Measurements from ENCODE around the gene ENPP3. TPM values are rescaled to one million over a fixed set of nuclear protein-coding genes. Genes with fewer than 3 reads are reported as not detected.

Gene ENPP3
- polyA plus RNA-seq, 1 of the 3 experiments (the other 2 are of a cell fraction) = not detected

DNA sequence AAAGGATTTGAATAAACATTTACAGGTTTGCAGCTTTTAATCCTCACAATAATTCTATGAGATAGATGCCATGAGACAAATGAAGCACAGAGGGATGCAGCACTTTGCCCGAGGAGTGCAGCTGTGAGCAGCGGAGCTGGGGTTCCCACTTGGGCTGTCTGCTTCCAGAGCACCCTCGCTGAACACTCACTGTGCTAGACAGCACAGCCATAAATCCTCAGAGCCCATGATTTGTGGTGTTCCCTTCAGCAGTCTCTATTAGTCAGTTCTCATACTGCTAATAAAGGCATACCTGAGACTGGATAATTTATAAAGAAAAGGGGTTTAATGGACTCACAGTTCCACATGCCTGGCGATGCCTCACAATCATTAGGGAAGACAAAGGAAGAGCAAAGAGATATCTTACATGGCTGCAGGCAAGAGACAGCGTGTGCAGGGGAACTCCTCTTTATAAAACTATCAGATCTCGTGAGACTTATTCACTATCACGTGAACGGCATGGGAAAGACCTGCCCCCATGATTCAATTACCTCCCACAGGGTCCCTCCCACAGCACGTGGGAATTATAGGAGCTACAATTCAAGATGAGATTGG, 99.0 kb downstream of the ENPP3 start:
- H3K36me3 ChIP-seq (replicated peaks in 1 of 2; ENCODE audit: control insufficient read depth in 1 of 2, insufficient read depth in 2 of 2, low read length in 1 of 2) = no peaks in the 10 kb centered on the region
- H3K4me3 ChIP-seq (ENCODE audit: low read depth in 2 of 2, low read length in 1 of 2) = no peak overlapping the region
- no peaks in the 10 kb centered on the region for H3K79me2 ChIP-seq (ENCODE audit: insufficient read depth)
- H3K27ac ChIP-seq (ENCODE audit: low read depth in 2 of 2, low read length in 1 of 2) = no peak overlapping the region
- no peak overlapping the region for H2AFZ ChIP-seq (ENCODE audit: low read depth)
- POLR2A ChIA-PET = no interaction called here
- CTCF ChIA-PET = no interaction called here
- TF ChIP-seq RAD21 (IDR thresholded peaks at IDR 0.05; ENCODE audit: low read length) = no peak
- no peak for TF ChIP-seq MEF2A (IDR thresholded peaks at IDR 0.05; ENCODE audit: borderline replicate concordance, low read depth)
- no peak for TF ChIP-seq POLR2AphosphoS5 (IDR thresholded peaks at IDR 0.05; ENCODE audit: low read depth, low read length)
- no peak for TF ChIP-seq RFX5 (IDR thresholded peaks at IDR 0.05; ENCODE audit: low read length)
- TF ChIP-seq, protein P1, sequence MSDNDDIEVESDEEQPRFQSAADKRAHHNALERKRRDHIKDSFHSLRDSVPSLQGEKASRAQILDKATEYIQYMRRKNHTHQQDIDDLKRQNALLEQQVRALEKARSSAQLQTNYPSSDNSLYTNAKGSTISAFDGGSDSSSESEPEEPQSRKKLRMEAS (IDR thresholded peaks at IDR 0.05; ENCODE audit: low read depth) = no peak
- TF ChIP-seq, protein P2, sequence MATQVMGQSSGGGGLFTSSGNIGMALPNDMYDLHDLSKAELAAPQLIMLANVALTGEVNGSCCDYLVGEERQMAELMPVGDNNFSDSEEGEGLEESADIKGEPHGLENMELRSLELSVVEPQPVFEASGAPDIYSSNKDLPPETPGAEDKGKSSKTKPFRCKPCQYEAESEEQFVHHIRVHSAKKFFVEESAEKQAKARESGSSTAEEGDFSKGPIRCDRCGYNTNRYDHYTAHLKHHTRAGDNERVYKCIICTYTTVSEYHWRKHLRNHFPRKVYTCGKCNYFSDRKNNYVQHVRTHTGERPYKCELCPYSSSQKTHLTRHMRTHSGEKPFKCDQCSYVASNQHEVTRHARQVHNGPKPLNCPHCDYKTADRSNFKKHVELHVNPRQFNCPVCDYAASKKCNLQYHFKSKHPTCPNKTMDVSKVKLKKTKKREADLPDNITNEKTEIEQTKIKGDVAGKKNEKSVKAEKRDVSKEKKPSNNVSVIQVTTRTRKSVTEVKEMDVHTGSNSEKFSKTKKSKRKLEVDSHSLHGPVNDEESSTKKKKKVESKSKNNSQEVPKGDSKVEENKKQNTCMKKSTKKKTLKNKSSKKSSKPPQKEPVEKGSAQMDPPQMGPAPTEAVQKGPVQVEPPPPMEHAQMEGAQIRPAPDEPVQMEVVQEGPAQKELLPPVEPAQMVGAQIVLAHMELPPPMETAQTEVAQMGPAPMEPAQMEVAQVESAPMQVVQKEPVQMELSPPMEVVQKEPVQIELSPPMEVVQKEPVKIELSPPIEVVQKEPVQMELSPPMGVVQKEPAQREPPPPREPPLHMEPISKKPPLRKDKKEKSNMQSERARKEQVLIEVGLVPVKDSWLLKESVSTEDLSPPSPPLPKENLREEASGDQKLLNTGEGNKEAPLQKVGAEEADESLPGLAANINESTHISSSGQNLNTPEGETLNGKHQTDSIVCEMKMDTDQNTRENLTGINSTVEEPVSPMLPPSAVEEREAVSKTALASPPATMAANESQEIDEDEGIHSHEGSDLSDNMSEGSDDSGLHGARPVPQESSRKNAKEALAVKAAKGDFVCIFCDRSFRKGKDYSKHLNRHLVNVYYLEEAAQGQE (IDR thresholded peaks at IDR 0.05; ENCODE audit: low read depth, low read length) = no peak
- TF ChIP-seq SMC3 (IDR thresholded peaks at IDR 0.05; ENCODE audit: low read depth, low read length) = no peak
- TF ChIP-seq NFIC (IDR thresholded peaks at IDR 0.05; ENCODE audit: borderline replicate concordance) = no peak
- TF ChIP-seq, protein P3, sequence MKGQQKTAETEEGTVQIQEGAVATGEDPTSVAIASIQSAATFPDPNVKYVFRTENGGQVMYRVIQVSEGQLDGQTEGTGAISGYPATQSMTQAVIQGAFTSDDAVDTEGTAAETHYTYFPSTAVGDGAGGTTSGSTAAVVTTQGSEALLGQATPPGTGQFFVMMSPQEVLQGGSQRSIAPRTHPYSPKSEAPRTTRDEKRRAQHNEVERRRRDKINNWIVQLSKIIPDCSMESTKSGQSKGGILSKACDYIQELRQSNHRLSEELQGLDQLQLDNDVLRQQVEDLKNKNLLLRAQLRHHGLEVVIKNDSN (IDR thresholded peaks at IDR 0.05; ENCODE audit: borderline replicate concordance, low read depth) = no peak
- no peak for TF ChIP-seq FOSL2 (IDR thresholded peaks at IDR 0.05; ENCODE audit: borderline replicate concordance, low read depth)
- TF ChIP-seq EP300 (IDR thresholded peaks at IDR 0.05; ENCODE audit: borderline replicate concordance in 1 of 2, low read depth in 1 of 2, low read length in 1 of 2) = no peak
- no peak for TF ChIP-seq NRF1 (IDR thresholded peaks at IDR 0.05; ENCODE audit: low read depth, low read length)
- TF ChIP-seq GATA2 (CRISPR knock-in tag; IDR thresholded peaks at IDR 0.05) = no peak
- TF ChIP-seq YY1 (IDR thresholded peaks at IDR 0.05; ENCODE audit: low read depth) = no peak
- TF ChIP-seq, protein P4, sequence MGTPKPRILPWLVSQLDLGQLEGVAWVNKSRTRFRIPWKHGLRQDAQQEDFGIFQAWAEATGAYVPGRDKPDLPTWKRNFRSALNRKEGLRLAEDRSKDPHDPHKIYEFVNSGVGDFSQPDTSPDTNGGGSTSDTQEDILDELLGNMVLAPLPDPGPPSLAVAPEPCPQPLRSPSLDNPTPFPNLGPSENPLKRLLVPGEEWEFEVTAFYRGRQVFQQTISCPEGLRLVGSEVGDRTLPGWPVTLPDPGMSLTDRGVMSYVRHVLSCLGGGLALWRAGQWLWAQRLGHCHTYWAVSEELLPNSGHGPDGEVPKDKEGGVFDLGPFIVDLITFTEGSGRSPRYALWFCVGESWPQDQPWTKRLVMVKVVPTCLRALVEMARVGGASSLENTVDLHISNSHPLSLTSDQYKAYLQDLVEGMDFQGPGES (IDR thresholded peaks at IDR 0.05; ENCODE audit: low read depth, low read length) = no peak
- TF ChIP-seq, protein P5, sequence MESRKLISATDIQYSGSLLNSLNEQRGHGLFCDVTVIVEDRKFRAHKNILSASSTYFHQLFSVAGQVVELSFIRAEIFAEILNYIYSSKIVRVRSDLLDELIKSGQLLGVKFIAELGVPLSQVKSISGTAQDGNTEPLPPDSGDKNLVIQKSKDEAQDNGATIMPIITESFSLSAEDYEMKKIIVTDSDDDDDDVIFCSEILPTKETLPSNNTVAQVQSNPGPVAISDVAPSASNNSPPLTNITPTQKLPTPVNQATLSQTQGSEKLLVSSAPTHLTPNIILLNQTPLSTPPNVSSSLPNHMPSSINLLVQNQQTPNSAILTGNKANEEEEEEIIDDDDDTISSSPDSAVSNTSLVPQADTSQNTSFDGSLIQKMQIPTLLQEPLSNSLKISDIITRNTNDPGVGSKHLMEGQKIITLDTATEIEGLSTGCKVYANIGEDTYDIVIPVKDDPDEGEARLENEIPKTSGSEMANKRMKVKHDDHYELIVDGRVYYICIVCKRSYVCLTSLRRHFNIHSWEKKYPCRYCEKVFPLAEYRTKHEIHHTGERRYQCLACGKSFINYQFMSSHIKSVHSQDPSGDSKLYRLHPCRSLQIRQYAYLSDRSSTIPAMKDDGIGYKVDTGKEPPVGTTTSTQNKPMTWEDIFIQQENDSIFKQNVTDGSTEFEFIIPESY (IDR thresholded peaks at IDR 0.05; ENCODE audit: borderline replicate concordance, low read depth) = no peak
- TF ChIP-seq RXRA (IDR thresholded peaks at IDR 0.05; ENCODE audit: borderline replicate concordance, low read depth) = no peak
- TF ChIP-seq, protein P6, sequence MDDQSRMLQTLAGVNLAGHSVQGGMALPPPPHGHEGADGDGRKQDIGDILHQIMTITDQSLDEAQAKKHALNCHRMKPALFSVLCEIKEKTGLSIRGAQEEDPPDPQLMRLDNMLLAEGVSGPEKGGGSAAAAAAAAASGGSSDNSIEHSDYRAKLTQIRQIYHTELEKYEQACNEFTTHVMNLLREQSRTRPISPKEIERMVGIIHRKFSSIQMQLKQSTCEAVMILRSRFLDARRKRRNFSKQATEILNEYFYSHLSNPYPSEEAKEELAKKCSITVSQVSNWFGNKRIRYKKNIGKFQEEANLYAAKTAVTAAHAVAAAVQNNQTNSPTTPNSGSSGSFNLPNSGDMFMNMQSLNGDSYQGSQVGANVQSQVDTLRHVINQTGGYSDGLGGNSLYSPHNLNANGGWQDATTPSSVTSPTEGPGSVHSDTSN (IDR thresholded peaks at IDR 0.05) = no peak
- TF ChIP-seq CHD2 (IDR thresholded peaks at IDR 0.05; ENCODE audit: low read length, partially characterized antibody) = no peak
- no peaks in the 10 kb centered on the region for H3K4me1 ChIP-seq (ENCODE audit: control insufficient read depth in 1 of 2, insufficient read depth in 2 of 2, low read depth in 1 of 2, low read length in 1 of 2)
- H3K4me2 ChIP-seq = no peak overlapping the region
- H3F3A ChIP-seq (replicated peaks; ENCODE audit: insufficient read depth) = no peaks in the 10 kb centered on the region
- no peaks in the 10 kb centered on the region; the same call in 1 of the 2 replicates for H3K27me3 ChIP-seq (ENCODE audit: insufficient read depth)
- H4K20me1 ChIP-seq (ENCODE audit: insufficient read depth) = no peaks in the 10 kb centered on the region
- no peak for DNase-seq
- H3K9ac ChIP-seq = no peak overlapping the region
- no peaks in the 10 kb centered on the region for H3K9me3 ChIP-seq
- H3K9me2 ChIP-seq = no peaks in the 10 kb centered on the region
- 9% methylated on average over 9 of the region's 9 CpGs for WGBS (ENCODE audit: low lambda C conversion rate)
